Peyer's patch (tissue), 4 donors: ENCODE measurements around the gene MYNN. TPM values are rescaled to one million over a fixed set of nuclear protein-coding genes. Genes with fewer than 3 reads are reported as not detected.

Source experiments
- DNase-seq, 3 donors: peaks; one replicate each; pipeline ENCODE4 v3.0.0-alpha.2; 2017 to 2019
- H3K27ac ChIP-seq, 4 donors: fragments of 200-600 bp; sonication (generic); one replicate each; pipeline ENCODE4 v1.5.1; 2016 to 2019
- H3K27me3 ChIP-seq, 2 donors: fragments of 200-600 bp; sonication (generic); one replicate each; pipeline ENCODE4 v1.5.1; 2019
- H3K36me3 ChIP-seq, 3 donors: fragments of 200-600 bp; sonication (generic); one replicate each; pipeline ENCODE4 v1.5.1; 2016 to 2019
- H3K4me1 ChIP-seq, 4 donors: fragments of 200-600 bp; sonication (generic); one replicate each; pipeline ENCODE4 v1.5.1; 2016 to 2019
- H3K4me3 ChIP-seq, 4 donors: fragments of 200-600 bp; sonication (generic); 1 replicate in 3 of 4; 2 replicates in 1 of 4; pipeline ENCODE4 v1.5.1; 2016 to 2019; ENCODE audit warnings: mild to moderate bottlenecking in 1 of 4
- H3K9me3 ChIP-seq, 4 donors: fragments of 200-600 bp; sonication (generic); one replicate each; pipeline ENCODE4 v1.5.1; 2016 to 2019; ENCODE audit warnings: mild to moderate bottlenecking in 1 of 4
- CTCF ChIP-seq, 6 experiments: fragments of 450-650 bp in 4 of 6; fragments of 200-600 bp in 2 of 6; sonication (generic) in 1 of 6; IDR thresholded peaks; one replicate each; pipeline ENCODE4 v1.5.1; 2017 to 2019; ENCODE audit warnings: antibody characterized with exemption in 6 of 6, mild to moderate bottlenecking in 3 of 6, moderate library complexity in 1 of 6
- POLR2A ChIP-seq, 2 donors: fragments of 450-650 bp; IDR thresholded peaks; one replicate each; pipeline ENCODE4 v1.5.1; 2017; ENCODE audit warnings: antibody characterized with exemption in 2 of 2, mild to moderate bottlenecking in 2 of 2, moderate library complexity in 2 of 2
- total RNA-seq, 4 donors: library from RNA; depleted of rRNA; stranded (reverse); fragments of >200 nt; gene quantifications; one replicate each; pipeline ENCODE4 v1.1.0, GENCODE V29; 2016

The MYNN gene
- total RNA-seq, 4 donors from 2014 or later = 11.2 to 19.4 (median 15.9) TPM

DNA sequence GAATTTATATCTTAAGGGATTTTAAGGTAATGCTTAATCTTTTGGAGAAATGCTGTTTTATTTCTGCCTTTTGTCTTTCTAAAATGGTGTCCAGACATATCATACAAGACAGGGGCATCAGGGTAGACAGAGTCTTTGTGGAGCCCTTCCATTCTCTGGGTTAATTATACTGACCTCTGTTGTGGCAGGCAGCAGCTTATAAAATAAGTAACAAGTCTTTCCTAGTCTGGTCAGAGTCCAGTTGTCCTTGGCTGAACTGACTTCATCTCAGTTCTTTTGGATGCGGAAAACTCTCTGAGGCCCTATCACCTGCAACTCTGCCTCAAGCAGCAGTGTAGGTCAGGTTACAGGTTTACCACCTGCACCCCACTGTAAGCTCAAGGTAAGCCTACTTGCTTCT is 19.2 kb downstream of the MYNN start:
- DNase-seq = no peak
- Histone ChIP-seq H3K4me3 (no peak overlapping the region), H3K27me3 (no peaks in the 10 kb centered on the region), H3K36me3 (peaks cover 0 to 12% (median 0%) of the 10 kb centered on the region in 3 donors), H3K4me1 (no peaks in the 10 kb centered on the region), H3K27ac (no peak overlapping the region), H3K9me3 (no peaks in the 10 kb centered on the region)
- no peak for TF ChIP-seq POLR2A (IDR thresholded peaks at IDR 0.05)
- TF ChIP-seq CTCF (IDR thresholded peaks at IDR 0.05) = no peak

- H3K9me3 ChIP-seq = no peaks in the 10 kb centered on the region
- no peak for DNase-seq
- no peak overlapping the region for H3K4me3 ChIP-seq
Measured at GRCh38 chr3:169804681-169805080, 31.5 kb downstream of the MYNN start.

GRCh38 chr3:169809230-169809795 is 36.1 kb downstream of the MYNN start:
- Histone ChIP-seq H3K9me3 (no peaks in the 10 kb centered on the region), H3K4me3 (no peak overlapping the region), H3K27ac (no peak overlapping the region), H3K4me1 (peaks cover 0 to 9% (median 0%) of the 10 kb centered on the region in 4 donors), H3K27me3 (no peaks in the 10 kb centered on the region), H3K36me3 (no peaks in the 10 kb centered on the region)
- TF ChIP-seq POLR2A (IDR thresholded peaks at IDR 0.05) = no peak
- TF ChIP-seq CTCF (IDR thresholded peaks at IDR 0.05) = no peak
- no peak for DNase-seq

More at GRCh38 chr3:169804681-169805080, 31.5 kb downstream of the MYNN start:
- Histone ChIP-seq H3K27ac (no peak overlapping the region), H3K27me3 (no peaks in the 10 kb centered on the region), H3K36me3 (no peaks in the 10 kb centered on the region), H3K4me1 (no peaks in the 10 kb centered on the region)
- TF ChIP-seq POLR2A (IDR thresholded peaks at IDR 0.05) = no peak
- TF ChIP-seq CTCF (IDR thresholded peaks at IDR 0.05) = no peak

DNA sequence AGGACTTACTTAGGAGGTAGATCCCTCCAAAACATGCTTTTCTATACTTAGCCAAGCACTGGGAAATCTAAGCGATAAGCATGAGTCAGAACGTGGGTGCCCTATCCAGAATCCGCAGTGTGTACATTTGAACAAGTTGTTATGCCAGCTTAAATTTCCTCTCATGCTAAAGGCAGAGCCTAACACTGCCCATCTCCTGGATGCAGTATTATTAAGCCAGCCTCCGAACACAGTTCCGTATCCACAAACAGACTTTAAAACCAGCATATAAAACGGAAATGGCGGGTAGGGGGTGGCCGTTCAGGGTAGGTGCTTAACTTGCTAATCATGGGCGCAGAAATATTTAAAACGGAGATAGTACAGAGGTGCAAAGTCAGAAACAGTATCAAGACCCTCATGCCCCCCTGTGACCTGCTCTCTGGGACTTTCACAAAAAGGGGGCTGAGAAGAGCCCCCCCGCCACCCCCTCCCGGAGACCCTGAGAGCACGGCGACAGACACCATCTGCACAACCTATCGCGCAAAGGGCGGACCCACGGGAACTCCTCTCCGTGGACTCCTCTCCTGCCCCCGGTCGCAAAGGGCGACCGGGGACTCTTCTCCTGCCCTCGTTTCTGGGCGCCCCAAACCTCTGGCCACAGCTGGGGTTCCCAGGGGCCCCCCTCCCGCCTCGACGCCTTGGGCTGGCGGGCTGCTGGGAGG is 38.6 kb downstream of the MYNN start:
- Histone ChIP-seq H3K4me1 (peaks cover 0 to 9% (median 0%) of the 10 kb centered on the region in 4 donors), H3K36me3 (no peaks in the 10 kb centered on the region), H3K27ac (peak overlapping the region; percentile 30 to 74 (median 52)), H3K4me3 (peak overlapping the region; percentile 36 to 67 (median 54)), H3K27me3 (no peaks in the 10 kb centered on the region), H3K9me3 (peaks cover 0 to 5% (median 0%) of the 10 kb centered on the region in 4 donors)
- peak in 2 of 3 donors; percentile 33 to 60 for DNase-seq
- no peak for TF ChIP-seq POLR2A (IDR thresholded peaks at IDR 0.05)
- no peak for TF ChIP-seq CTCF (IDR thresholded peaks at IDR 0.05)

DNA sequence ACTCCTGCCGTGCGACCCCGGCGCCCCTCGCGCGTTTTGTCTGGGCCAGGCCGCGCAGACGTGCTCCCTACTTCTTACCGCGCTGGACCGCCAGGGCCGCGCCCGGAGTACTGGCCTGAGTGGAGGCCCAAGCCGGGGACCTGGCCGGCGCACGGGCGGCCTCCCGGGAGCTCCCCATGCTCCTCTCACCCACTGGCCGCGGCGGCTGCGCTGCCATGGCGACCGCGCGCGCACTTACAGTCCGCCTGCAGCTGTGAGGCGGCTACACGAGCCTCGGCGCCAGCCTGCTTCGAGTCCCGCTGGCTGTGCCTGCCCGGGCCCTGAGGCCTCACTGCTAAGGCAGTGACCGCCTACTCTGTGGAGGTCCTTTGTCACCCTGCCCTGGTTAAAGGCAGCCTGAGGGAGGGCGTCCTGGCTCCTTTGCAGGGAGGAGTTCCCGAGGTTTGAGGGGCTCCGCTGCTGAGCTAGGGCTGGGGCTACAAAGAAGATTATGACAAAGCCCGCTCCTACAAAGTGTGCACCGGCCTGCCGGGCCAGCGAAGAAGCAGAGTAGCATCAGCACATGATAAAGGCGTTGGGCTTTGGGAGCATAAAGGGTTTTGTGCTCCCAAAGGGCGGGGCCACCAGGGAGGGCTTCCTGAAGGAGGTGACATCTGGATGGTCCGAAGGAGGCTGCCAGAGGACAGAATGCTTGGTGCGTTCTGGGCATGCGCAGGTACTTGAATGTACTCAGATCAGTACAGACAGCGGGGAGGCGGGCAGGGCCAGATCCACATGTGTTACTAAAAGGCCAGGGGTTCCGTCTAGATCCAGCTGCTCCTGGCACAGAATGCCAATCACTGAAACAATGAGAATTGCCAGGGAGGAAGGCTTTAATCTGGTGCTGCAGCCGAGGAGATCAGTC is 39.4 kb downstream of the MYNN start, which contains the start of the genes LRRC34 and LRRIQ4:
Gene LRRC34 (minus strand): TSS at position 573 of the 904 bp plus-strand sequence. CDS start 356 bp downstream, at position 217.
Gene LRRIQ4 (plus strand): TSS at position 539 of the 904 bp plus-strand sequence. CDS start 9,052 bp downstream, outside the sequence.
- peak within 1 kb of the TSS; percentile 36 to 67 (median 54) for H3K4me3 ChIP-seq
- H3K4me1 ChIP-seq = peaks cover 0 to 9% (median 0%) of the 10 kb centered on the region in 4 donors
- peak in 1 of 6 experiments; percentile 7 for TF ChIP-seq CTCF (IDR thresholded peaks at IDR 0.05)
- TF ChIP-seq POLR2A (IDR thresholded peaks at IDR 0.05) = no peak
- H3K36me3 ChIP-seq = no peaks in the 10 kb centered on the region
- H3K9me3 ChIP-seq = peaks cover 0 to 5% (median 0%) of the 10 kb centered on the region in 4 donors
- H3K27me3 ChIP-seq = no peaks in the 10 kb centered on the region
- DNase-seq = peak; percentile 73 to 93 (median 87)
- peak within 1 kb of the TSS; percentile 30 to 74 (median 52) for H3K27ac ChIP-seq
